ENCODE results near the gene ZNF708. TPM values are rescaled to one million over a fixed set of nuclear protein-coding genes. Genes with fewer than 3 reads are reported as not detected.
"Not testable (repeated sequence)": the region's sequence is repeated elsewhere in the genome, so short reads cannot be mapped to it uniquely, and the experiment has no call there.

The ZNF708 gene
- total RNA-seq, 2 donors from 2014 or later, result 9.2 to 10.1 TPM

GRCh38 chr19:21264416-21264815 lies 64.8 kb downstream of the ZNF708 start:
- DNase-seq, result no peak
- intact Hi-C loops (cut with DNase I, micrococcal nuclease), result no loop called here
- ATAC-seq, result no peak

GRCh38 chr19:21260848-21261381 lies 68.3 kb downstream of the ZNF708 start:
- intact Hi-C loops (cut with DNase I, micrococcal nuclease); ATAC-seq; DNase-seq: not testable (repeated sequence)

- ATAC-seq (no peak), DNase-seq (no peak)
- intact Hi-C loops (cut with DNase I, micrococcal nuclease), result no loop called here
Observed at GRCh38 chr19:21260164-21260847, 68.9 kb downstream of the ZNF708 start.

- DNase-seq; intact Hi-C loops (cut with DNase I, micrococcal nuclease); ATAC-seq: not testable (repeated sequence)
Observed at GRCh38 chr19:21259421-21260124, 69.6 kb downstream of the ZNF708 start.

GRCh38 chr19:21256722-21257121 lies 72.5 kb downstream of the ZNF708 start:
- DNase-seq (no peak), ATAC-seq (no peak)
- intact Hi-C loops (cut with DNase I, micrococcal nuclease), result no loop called here

Other genes starting within 250 kb of the ZNF708 start
- gene ZNF714, start 247.2 kb downstream of the ZNF708 start, total RNA-seq, result 1 to 10 TPM; 7.3 to 9.2 TPM
- gene ZNF431, start 187.4 kb downstream of the ZNF708 start, total RNA-seq, result 1 to 10 TPM; 7.6 to 9.1 TPM
- 1 to 10 TPM; 4.1 to 5.3 TPM for gene ZNF738, start 29.6 kb upstream of the ZNF708 start, total RNA-seq
- 10 to 100 TPM; 16.1 to 20.2 TPM for gene ZNF493, start 67.7 kb upstream of the ZNF708 start, total RNA-seq
- 10 to 100 TPM in 1 of 2 donors, 1 to 10 TPM in 1; 9.0 to 11.4 TPM for gene ZNF429, start 176.2 kb upstream of the ZNF708 start, total RNA-seq

Measured in left colon (tissue), 2 donors.